RWPE2 (cell line): ENCODE results near the gene PROM1.

ENCODE experiments used
- ATAC-seq: fragments of 200-7000 bp; cut with Tn5 transposase; 3 replicates; pipeline ENCODE4 v1.9.1; 2021; ENCODE audit warnings: low read depth
- DNase-seq: peaks from one replicate; pipeline ENCODE4 v3.0.0-alpha.2; 2020; ENCODE audit warnings: low spot score
- H3K27ac ChIP-seq: fragments of 450-650 bp; 2 replicates; pipeline ENCODE4 v1.5.1; 2017; ENCODE audit warnings: mild to moderate bottlenecking; ENCODE audit not compliant: poor library complexity, severe bottlenecking
- H3K27me3 ChIP-seq: fragments of 250-450 bp; sonication (Bioruptor Pico); 2 replicates; pipeline ENCODE4 v1.5.1; 2021; ENCODE audit warnings: mild to moderate bottlenecking, moderate library complexity; ENCODE audit not compliant: insufficient read depth, poor library complexity, severe bottlenecking
- H3K36me3 ChIP-seq: fragments of 250-450 bp; sonication (Bioruptor Pico); 2 replicates; pipeline ENCODE4 v1.5.1; 2020; ENCODE audit warnings: low read depth, mild to moderate bottlenecking, moderate library complexity
- H3K4me1 ChIP-seq: fragments of 250-450 bp; sonication (Bioruptor Pico); 2 replicates; pipeline ENCODE4 v1.5.1; 2021; ENCODE audit warnings: mild to moderate bottlenecking, moderate library complexity; ENCODE audit not compliant: insufficient read depth, poor library complexity, severe bottlenecking
- H3K4me3 ChIP-seq: fragments of 250-450 bp; sonication (Bioruptor Pico); 2 replicates; pipeline ENCODE4 v1.5.1; 2021; ENCODE audit warnings: mild to moderate bottlenecking, moderate library complexity; ENCODE audit not compliant: severe bottlenecking
- H3K9me3 ChIP-seq: fragments of 250-450 bp; sonication (Bioruptor Pico); 2 replicates; pipeline ENCODE4 v1.5.1; 2021; ENCODE audit warnings: mild to moderate bottlenecking, moderate library complexity; ENCODE audit not compliant: severe bottlenecking
- TF ChIP-seq, protein P1 (sequence below): fragments of 450-650 bp; IDR thresholded peaks from one replicate; pipeline ENCODE4 v1.5.1; 2017; ENCODE audit warnings: mild to moderate bottlenecking, moderate library complexity; ENCODE audit not compliant: poor library complexity, severe bottlenecking

The PROM1 gene

DNA sequence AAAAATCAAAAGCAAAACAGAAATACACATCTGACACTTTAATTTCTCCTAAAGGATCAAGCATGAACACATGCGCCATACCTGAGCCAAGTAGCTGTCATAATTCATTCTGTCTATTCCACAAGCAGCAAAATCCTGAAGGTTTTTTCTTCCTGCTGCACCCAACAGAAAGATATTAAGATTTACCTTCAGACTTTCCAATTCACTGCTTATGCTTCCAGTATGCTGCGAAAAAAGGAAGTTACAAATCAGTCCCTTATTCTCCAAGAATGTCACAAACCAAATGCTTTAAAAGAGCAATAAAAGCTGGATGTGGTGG lies 91.7 kb downstream of the PROM1 start:
- ATAC-seq = no peak

DNA sequence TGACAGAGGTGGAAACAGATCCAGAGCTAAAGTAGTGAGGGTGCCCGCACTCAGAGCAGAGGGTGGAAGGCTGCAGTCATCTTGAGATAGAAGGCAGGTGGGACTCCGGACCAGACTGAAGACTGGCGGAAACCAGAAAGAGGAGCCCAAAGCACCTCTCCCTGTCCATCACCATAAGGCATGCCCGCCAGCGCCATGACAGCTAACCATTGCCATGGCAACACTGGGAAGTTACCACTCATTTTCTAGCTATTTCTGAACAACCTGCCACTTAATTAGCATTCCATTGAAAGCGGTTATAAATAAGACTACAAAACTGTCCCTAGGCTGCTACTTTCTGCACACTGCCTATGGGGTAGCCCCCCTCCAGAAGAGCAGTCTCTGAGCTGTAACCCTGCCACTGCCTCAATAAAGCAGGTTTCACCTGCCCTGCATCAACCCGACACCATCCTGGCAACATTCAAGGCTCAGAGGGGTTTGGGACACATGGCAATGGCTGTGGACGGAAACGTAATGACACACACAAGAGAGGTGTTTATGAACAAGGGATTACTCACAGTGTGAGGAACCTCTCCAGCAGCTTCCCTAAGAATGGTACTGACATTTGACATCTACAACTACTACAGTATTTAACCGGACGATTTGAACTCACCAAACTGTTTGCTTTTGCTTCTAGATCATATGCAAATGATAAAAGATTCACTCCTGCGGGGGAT lies 93.1 kb downstream of the PROM1 start:
- TF ChIP-seq, protein P1, sequence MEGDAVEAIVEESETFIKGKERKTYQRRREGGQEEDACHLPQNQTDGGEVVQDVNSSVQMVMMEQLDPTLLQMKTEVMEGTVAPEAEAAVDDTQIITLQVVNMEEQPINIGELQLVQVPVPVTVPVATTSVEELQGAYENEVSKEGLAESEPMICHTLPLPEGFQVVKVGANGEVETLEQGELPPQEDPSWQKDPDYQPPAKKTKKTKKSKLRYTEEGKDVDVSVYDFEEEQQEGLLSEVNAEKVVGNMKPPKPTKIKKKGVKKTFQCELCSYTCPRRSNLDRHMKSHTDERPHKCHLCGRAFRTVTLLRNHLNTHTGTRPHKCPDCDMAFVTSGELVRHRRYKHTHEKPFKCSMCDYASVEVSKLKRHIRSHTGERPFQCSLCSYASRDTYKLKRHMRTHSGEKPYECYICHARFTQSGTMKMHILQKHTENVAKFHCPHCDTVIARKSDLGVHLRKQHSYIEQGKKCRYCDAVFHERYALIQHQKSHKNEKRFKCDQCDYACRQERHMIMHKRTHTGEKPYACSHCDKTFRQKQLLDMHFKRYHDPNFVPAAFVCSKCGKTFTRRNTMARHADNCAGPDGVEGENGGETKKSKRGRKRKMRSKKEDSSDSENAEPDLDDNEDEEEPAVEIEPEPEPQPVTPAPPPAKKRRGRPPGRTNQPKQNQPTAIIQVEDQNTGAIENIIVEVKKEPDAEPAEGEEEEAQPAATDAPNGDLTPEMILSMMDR = no peak
- ATAC-seq = no peak; the same call in 2 of the 3 replicates
- Histone ChIP-seq H3K4me3 (no peak overlapping the region), H3K4me1 (no peaks in the 10 kb centered on the region), H3K9me3 (no peaks in the 10 kb centered on the region), H3K36me3 (no peaks in the 10 kb centered on the region), H3K27me3 (no peaks in the 10 kb centered on the region), H3K27ac (no peak overlapping the region)
- no peak for DNase-seq

More for the DNA sequence above, 91.7 kb downstream of the PROM1 start:
- Histone ChIP-seq H3K4me1 (no peaks in the 10 kb centered on the region), H3K4me3 (no peak overlapping the region), H3K27me3 (no peaks in the 10 kb centered on the region), H3K36me3 (no peaks in the 10 kb centered on the region), H3K9me3 (no peaks in the 10 kb centered on the region), H3K27ac (no peak overlapping the region)
- TF ChIP-seq, protein P1 = no peak
- no peak for DNase-seq

DNA sequence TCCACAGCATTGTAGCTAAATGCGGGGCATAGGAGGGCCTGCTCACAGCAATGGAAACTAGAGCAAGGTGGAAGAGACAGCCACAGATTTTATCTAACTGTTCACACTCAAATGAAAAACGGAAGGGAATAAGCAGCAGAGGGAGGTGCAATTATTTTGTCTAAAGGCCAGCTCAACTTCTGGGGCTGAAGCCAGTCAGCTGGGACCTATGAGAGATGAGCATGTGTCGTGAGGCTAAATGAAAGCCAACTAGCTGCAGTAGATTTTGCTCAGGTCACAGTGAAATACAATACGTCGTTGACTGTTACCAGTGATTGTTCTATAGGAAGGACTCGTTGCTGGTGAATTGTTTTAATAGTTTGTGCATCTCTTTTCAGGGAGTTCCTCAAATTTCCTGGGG lies 94.4 kb downstream of the PROM1 start:
- no peaks in the 10 kb centered on the region for H3K36me3 ChIP-seq
- no peak overlapping the region for H3K4me3 ChIP-seq
- H3K4me1 ChIP-seq = no peaks in the 10 kb centered on the region
- TF ChIP-seq, protein P1 = no peak
- no peak overlapping the region for H3K27ac ChIP-seq
- DNase-seq (no peak), ATAC-seq (no peak)
- H3K9me3 ChIP-seq = no peaks in the 10 kb centered on the region
- no peaks in the 10 kb centered on the region for H3K27me3 ChIP-seq

DNA sequence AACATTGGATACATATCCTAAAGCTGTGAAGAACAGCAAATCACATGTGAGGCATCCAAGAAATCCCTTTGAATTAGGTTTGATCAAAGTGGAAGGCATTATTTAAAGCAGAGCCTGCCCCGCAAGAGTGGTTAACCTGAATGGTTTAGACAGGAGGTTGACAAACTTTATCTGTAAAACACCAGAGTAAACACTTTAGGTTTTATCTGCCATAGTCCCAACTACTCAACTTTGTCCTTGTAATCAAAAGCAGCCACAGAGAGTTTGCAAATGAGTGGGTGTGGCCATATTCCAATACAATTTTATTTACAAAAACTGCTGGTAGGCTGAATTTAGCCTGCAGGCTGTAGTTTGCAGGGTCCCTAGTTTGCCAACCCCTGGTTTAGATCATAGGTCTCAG lies 95.6 kb downstream of the PROM1 start:
- TF ChIP-seq, protein P1 = no peak
- Histone ChIP-seq H3K36me3 (no peaks in the 10 kb centered on the region), H3K27ac (no peak overlapping the region), H3K4me3 (no peak overlapping the region), H3K4me1 (no peaks in the 10 kb centered on the region), H3K9me3 (no peaks in the 10 kb centered on the region), H3K27me3 (no peaks in the 10 kb centered on the region)
- DNase-seq (no peak), ATAC-seq (no peak)

DNA sequence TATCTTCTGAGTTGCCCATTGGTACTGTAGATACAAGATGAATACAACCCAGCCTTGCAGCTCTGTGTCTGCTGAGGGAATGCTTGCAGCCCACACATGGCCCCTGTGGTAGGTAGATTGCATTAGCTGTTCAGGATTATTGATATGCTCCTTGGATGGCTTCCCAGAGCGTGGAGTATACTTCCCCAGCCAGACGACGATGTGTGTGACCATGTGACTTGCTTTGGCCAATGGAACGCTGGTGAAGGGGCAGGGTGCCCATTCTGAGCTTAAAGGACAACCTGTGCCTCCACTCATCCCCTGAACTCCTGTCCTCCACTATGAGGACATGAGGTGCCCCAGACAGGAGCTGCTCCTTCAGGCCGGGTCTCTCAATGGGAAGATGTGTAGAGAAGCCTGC lies 96.9 kb downstream of the PROM1 start:
- ATAC-seq (no peak), DNase-seq (no peak)
- Histone ChIP-seq H3K36me3 (no peaks in the 10 kb centered on the region), H3K4me1 (no peaks in the 10 kb centered on the region), H3K4me3 (no peak overlapping the region), H3K27me3 (no peaks in the 10 kb centered on the region), H3K9me3 (no peaks in the 10 kb centered on the region), H3K27ac (no peak overlapping the region)
- TF ChIP-seq, protein P1 = no peak
